ENCODE results near the gene BLMH.

The BLMH gene

GRCh38 chr17:30273373-30273772, 18.4 kb downstream of the BLMH start:
- H3K4me2 ChIP-seq (ENCODE audit: low read depth, low read length, poor library complexity, severe bottlenecking) = no peak overlapping the region
- H3K79me2 ChIP-seq (ENCODE audit: insufficient read depth, low read length) = no peaks in the 10 kb centered on the region
- no peaks in the 10 kb centered on the region for H3K9me3 ChIP-seq (ENCODE audit: insufficient read depth, low read depth, low read length)
- H3K36me3 ChIP-seq (ENCODE audit: insufficient read depth, low read length) = peaks cover 60% of the 10 kb centered on the region; the same call in 1 of the 2 replicates
- no peaks in the 10 kb centered on the region for H3K27me3 ChIP-seq (ENCODE audit: insufficient read depth, low read length, poor library complexity, severe bottlenecking)
- no peaks in the 10 kb centered on the region for H3K4me1 ChIP-seq (ENCODE audit: insufficient read depth, low read length, poor library complexity, severe bottlenecking)
- H3K4me3 ChIP-seq (ENCODE audit: low read length, poor library complexity, severe bottlenecking) = no peak overlapping the region
- H2AFZ ChIP-seq (ENCODE audit: low read length) = no peak overlapping the region
- TF ChIP-seq EZH2phosphoT487 (IDR thresholded peaks at IDR 0.05; ENCODE audit: borderline replicate concordance) (no peak), CTCF (conservative IDR thresholded peaks at IDR 0.05; ENCODE audit: low read length) (no peak)
- no peaks in the 10 kb centered on the region for H3F3A ChIP-seq (ENCODE audit: low read depth)
- H4K20me1 ChIP-seq (ENCODE audit: insufficient read depth, low read length, poor library complexity, severe bottlenecking) = no peaks in the 10 kb centered on the region
- no peaks in the 10 kb centered on the region for H3K9me2 ChIP-seq (replicated peaks; ENCODE audit: low read depth, low read length)
- H3K9ac ChIP-seq (ENCODE audit: low read depth, low read length, poor library complexity, severe bottlenecking) = no peak overlapping the region

GRCh38 chr17:30271102-30271501, 20.6 kb downstream of the BLMH start:
- Histone ChIP-seq H3K36me3 (ENCODE audit: insufficient read depth, low read length) (peaks cover 69% of the 10 kb centered on the region; the same call in 1 of the 2 replicates), H3K27me3 (ENCODE audit: insufficient read depth, low read length, poor library complexity, severe bottlenecking) (no peaks in the 10 kb centered on the region), H2AFZ (ENCODE audit: low read length) (no peak overlapping the region), H3K4me1 (ENCODE audit: insufficient read depth, low read length, poor library complexity, severe bottlenecking) (no peaks in the 10 kb centered on the region), H3K4me2 (ENCODE audit: low read depth, low read length, poor library complexity, severe bottlenecking) (no peak overlapping the region), H3K9ac (ENCODE audit: low read depth, low read length, poor library complexity, severe bottlenecking) (no peak overlapping the region), H3K79me2 (ENCODE audit: insufficient read depth, low read length) (no peaks in the 10 kb centered on the region), H3K9me3 (ENCODE audit: insufficient read depth, low read depth, low read length) (no peaks in the 10 kb centered on the region), H4K20me1 (ENCODE audit: insufficient read depth, low read length, poor library complexity, severe bottlenecking) (no peaks in the 10 kb centered on the region), H3K9me2 (replicated peaks; ENCODE audit: low read depth, low read length) (no peaks in the 10 kb centered on the region), H3F3A (ENCODE audit: low read depth) (no peaks in the 10 kb centered on the region), H3K4me3 (ENCODE audit: low read length, poor library complexity, severe bottlenecking) (no peak overlapping the region)
- TF ChIP-seq CTCF (conservative IDR thresholded peaks at IDR 0.05; ENCODE audit: low read length) = no peak
- no peak for TF ChIP-seq EZH2phosphoT487 (IDR thresholded peaks at IDR 0.05; ENCODE audit: borderline replicate concordance)

- Histone ChIP-seq H3F3A (ENCODE audit: low read depth) (no peaks in the 10 kb centered on the region), H3K4me1 (ENCODE audit: insufficient read depth, low read length, poor library complexity, severe bottlenecking) (no peaks in the 10 kb centered on the region), H3K9ac (ENCODE audit: low read depth, low read length, poor library complexity, severe bottlenecking) (no peak overlapping the region), H3K4me3 (ENCODE audit: low read length, poor library complexity, severe bottlenecking) (no peak overlapping the region), H3K27me3 (ENCODE audit: insufficient read depth, low read length, poor library complexity, severe bottlenecking) (no peaks in the 10 kb centered on the region), H3K9me3 (ENCODE audit: insufficient read depth, low read depth, low read length) (no peaks in the 10 kb centered on the region), H3K79me2 (ENCODE audit: insufficient read depth, low read length) (no peaks in the 10 kb centered on the region), H4K20me1 (ENCODE audit: insufficient read depth, low read length, poor library complexity, severe bottlenecking) (no peaks in the 10 kb centered on the region), H3K4me2 (ENCODE audit: low read depth, low read length, poor library complexity, severe bottlenecking) (no peak overlapping the region), H3K36me3 (ENCODE audit: insufficient read depth, low read length) (peaks cover 65% of the 10 kb centered on the region; the same call in 1 of the 2 replicates), H3K9me2 (replicated peaks; ENCODE audit: low read depth, low read length) (no peaks in the 10 kb centered on the region), H2AFZ (ENCODE audit: low read length) (no peak overlapping the region)
- TF ChIP-seq CTCF (conservative IDR thresholded peaks at IDR 0.05; ENCODE audit: low read length) = no peak
- TF ChIP-seq EZH2phosphoT487 (IDR thresholded peaks at IDR 0.05; ENCODE audit: borderline replicate concordance) = no peak
Observed at GRCh38 chr17:30267625-30268024, 24.1 kb downstream of the BLMH start.
